Sciatic nerve (tissue), 2 donors: ENCODE results near the gene EIF3A. TPM values are rescaled to one million over a fixed set of nuclear protein-coding genes. Genes with fewer than 3 reads are reported as not detected.

Experiments used
- ATAC-seq: fragments of 200-7000 bp; cut with Tn5 transposase; one replicate; pipeline ENCODE4 v1.9.1; 2020; ENCODE audit warnings: mild to moderate bottlenecking, moderate library complexity
- DNase-seq: peaks from one replicate; pipeline ENCODE4 v3.0.0-alpha.2; 2020; ENCODE audit warnings: low spot score
- intact Hi-C: fragments of 100-400 bp; cut with DNase I; formaldehyde crosslinking; loops from one replicate; pipeline ENCODE4 v1.14.2; 2022
- total RNA-seq: library from RNA; stranded (reverse); fragmentation: NEBNext Ultra II Directional; extraction: Animal tissue kit (Norgen Biotek cat#: 25700); gene quantifications from one replicate; pipeline ENCODE4 v1.2.1, GENCODE V29; 2021
- donor health status: DM: no; HTN: no; CAD: no.
- donor health status: DM: no; HTN: no; CAD: no.

The EIF3A gene
- total RNA-seq, 1 donor from 2014 or later: 96.5 TPM

- intact Hi-C loops: no loop called here
- ATAC-seq (no peak), DNase-seq (no peak)
These were observed 54.1 kb downstream of the EIF3A start for GRCh38 chr10:119026301-119027110.

DNA sequence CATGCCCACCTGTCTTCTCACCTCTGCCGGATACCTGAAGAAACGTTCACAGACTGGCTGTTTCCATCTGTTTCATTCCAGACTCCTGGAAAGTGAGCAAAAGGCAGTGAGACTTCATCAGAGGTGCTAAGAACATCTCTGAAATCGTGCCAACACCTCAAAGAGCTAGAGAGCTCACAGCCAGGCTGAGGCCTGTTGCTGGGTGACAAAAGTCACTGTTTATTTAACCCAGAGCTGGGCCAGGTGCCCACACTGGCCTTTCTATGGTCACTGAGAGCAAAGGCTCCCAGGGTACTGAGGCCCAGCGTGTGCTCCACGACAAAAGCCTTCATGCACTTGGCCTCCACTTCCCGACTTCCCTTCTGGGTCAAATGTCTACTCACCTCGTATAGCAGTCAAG is 54.8 kb downstream of the EIF3A start:
- intact Hi-C loops: no loop called here
- DNase-seq (no peak), ATAC-seq (no peak)

- DNase-seq (no peak), ATAC-seq (no peak)
These were observed 55.3 kb downstream of the EIF3A start for GRCh38 chr10:119025336-119025735.

DNA sequence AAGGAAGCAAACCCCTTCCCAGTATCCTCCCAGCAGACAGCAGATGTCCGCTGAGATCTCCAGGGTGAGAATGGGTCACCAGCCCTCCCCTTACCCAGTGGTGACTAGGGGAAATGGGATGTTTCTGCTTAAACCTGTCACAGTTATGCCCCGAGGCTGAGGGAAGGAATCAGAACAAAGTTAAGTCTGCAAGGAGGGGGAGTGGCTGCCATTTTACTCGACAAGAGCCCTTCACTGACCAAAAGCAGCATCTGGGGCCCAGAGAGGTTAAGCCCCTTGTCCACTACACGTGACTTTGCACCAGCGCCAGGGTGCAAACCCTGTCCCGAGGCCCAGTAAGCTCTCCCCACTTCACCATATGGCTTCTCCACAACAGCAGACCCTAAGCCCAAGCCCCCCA is 55.7 kb downstream of the EIF3A start:
- ATAC-seq: no peak

More at GRCh38 chr10:119025336-119025735, 55.3 kb downstream of the EIF3A start:
- intact Hi-C loops: no loop called here

DNA sequence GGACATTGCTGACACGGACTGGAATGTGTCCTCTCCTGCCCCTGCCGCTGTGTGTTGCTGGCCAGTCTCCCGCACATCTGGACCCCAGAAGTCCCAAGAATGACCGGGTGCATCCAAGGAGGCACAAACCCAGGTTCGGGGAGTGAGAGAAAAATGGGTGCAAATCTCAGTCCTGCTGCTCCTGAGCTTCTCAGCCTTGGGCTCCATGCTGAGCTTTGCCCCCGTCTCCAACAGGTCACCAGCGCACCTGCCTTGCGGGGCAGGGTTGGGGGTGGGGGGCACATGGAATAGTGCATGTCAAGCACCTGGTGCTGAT is 57.1 kb downstream of the EIF3A start:
- DNase-seq: no peak
- no peak for ATAC-seq
- intact Hi-C loops: no loop called here

More for the DNA sequence above, 55.7 kb downstream of the EIF3A start:
- no peak for DNase-seq
- intact Hi-C loops: no loop called here

DNA sequence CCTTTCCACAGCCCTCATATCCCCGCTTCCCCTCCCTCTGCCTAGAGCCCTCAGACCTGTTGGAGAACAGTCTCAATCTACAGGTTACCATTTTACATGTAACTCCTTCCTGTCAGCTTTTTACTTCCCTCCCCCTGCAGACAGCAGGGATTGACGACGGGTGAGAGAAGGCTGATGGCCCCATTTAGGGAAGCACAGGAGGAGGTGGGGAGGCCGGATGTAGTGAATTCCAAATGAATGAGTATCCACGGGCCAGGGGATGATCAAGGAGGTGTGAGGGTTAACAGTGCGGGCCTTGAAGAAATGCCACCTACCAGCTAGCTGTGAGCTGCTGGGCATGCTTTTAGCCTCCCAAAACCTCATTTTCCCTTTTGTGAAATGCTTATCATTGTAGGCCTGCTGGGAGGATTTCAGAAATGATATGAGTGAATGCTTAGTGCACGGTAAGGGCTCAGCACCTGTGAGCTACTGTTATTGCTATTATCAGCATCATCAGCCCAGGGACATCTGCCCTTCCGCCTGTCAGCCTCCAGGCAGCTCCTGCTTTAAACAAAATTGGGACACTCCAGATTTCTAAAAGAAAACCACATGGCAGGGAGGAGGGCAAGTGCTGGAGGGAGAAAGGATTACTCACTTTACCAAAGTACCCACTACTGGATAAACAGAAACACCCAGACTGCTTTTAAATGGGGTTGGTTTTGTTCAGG is 57.6 kb downstream of the EIF3A start:
- ATAC-seq (no peak), DNase-seq (no peak)
- intact Hi-C loops: no loop called here

GRCh38 chr10:119020627-119020946 is 60.0 kb downstream of the EIF3A start:
- no peak for DNase-seq
- intact Hi-C loops: no loop called here
- peak; percentile 63 for ATAC-seq

DNA sequence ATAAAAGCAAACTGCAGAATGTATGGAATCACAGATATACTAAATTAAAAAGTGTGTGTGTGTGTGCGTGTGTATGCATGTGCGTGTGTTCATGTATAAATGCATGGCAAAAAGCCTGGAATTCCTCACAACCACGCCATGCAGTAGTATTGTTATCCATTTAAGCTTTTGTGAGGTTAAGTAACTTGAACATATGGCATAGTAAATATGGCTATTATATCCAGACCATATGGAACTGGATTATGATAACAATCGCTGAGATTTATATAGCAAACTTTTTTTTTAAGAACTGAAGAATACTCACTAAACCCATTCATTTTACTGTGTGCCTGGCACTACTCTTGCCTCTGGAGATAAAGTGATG is 73.4 kb downstream of the EIF3A start:
- DNase-seq (no peak), ATAC-seq (no peak)
- intact Hi-C loops: no loop called here

DNA sequence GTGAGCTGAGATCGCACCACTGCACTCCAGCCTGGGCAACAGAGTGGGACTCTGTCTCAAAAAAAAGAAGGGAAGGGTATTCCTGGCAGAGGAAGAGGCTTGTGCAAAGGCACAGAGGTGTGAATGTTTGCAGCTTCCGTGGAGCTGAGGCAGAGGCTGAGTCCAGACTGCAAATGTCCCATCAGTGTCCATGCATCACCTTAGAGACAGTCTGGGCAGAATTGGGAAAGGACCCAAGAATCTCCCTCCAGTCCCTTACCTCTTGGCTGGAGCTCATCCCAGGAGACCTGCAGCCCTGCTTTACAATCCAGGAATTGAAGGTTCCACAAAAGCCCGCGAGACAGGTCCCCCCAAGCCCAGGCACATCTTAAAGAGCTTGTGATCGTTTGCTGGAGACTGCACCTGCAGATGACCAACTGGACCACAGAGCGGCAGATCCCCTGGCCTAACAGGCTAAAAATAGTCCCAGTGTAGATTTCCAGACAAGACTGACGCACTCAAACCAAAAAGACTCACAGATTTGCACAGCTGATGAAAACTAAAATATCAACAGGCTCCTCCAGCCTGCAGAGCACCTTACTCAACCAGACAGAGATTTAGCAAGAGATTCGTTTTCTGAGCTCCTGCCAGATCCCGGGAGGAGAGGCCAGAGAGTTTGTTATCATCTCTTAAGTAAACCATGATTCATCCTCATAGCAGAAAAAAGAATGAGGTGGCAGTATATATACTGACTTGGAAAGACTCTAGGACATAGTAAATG is 74.0 kb downstream of the EIF3A start:
- peak; percentile 75 for DNase-seq
- ATAC-seq: peak; percentile 94
- intact Hi-C loops: no loop called here

DNA sequence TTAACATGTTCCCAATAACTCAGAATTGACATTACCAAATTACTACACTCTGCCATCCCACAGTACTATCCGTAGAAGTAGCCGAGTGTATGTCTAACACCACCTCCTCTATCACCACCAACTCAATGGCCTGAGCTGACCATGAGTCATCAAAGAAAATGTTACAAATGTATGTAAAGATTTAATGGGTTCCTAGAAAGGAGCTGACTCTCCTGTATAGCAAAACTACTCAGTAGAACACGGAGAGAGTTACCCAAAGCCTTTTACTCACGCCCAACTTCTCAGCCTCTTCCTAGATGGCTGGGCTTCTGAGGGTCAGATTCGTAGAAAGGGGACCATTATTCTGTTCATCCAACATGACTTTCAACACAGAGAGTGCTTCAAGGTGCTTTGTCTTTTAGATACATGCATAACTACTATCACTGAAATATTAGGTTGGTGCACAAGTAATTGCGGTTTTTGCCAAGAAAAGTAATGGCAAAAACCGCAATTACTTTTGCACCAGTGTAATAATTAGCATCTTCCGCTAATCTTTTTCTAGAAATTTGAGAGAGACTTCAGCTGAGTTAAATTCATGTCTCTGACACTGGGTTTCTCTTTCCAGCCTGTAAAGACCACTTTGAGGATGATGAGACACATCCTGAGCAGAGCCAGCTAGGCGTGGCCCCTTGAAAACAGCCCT is 75.1 kb downstream of the EIF3A start:
- ATAC-seq: no peak
- intact Hi-C loops: no loop called here
- no peak for DNase-seq

- DNase-seq (no peak), ATAC-seq (no peak)
- intact Hi-C loops: no loop called here
These were observed 76.9 kb downstream of the EIF3A start for GRCh38 chr10:119003572-119004289.

DNA sequence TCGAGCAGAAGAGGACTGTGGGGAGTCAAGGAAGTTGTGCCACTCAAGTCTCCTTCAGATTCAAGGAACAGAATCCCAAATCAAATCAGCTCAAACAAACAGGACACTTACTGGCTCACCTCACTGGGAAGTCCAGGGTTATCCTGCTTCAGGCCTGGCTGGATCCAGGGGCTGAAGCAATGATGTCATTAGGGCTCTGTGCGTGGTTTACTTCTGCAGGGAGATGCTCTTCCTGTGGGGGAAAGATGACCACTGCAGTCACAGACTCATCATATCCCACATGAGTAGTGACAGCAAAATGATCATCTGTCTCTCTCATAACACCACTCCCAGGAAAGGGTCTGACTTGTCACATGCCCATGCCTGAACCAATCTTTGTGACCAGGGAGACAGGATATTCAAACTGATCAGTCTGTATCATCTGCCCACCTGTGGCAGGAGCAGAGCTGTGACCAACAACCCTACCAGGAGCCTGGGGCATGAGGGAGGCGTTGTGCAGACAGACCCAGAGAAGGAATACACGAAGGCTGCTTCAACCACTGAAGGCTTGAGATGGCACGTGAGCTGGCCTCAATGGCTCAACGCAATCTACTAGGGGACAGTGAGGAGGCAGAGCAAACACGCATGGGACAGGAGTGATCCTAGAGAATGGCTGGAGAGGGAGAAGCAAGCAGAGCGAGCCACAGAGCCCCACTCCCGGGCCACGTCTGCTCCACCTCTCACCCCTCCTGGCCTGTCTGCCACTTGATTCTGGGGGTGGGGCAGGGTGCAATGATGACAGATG is 78.7 kb downstream of the EIF3A start:
- no peak for DNase-seq
- intact Hi-C loops: no loop called here

DNA sequence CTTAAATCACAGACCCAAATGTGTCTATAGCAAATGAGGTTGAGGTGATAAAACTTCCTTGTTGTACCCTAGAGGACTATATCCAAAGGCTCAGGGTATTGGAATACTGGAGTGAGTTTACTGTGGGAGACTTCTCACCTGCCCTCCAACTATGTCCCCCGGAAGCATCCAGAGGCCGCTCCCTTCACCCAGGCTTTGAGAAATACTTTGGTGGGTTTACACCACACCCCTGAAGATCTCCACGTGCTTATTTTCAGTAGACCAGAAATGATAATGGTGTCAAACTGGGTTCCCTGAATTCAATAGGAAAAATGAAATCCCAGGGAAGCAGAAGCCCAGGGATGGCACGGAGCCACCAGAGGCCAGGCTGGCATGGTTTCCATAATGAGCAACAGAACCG is 82.4 kb downstream of the EIF3A start:
- DNase-seq: no peak
- intact Hi-C loops: no loop called here
- ATAC-seq: no peak

More for the DNA sequence above, 78.7 kb downstream of the EIF3A start:
- ATAC-seq: no peak

DNA sequence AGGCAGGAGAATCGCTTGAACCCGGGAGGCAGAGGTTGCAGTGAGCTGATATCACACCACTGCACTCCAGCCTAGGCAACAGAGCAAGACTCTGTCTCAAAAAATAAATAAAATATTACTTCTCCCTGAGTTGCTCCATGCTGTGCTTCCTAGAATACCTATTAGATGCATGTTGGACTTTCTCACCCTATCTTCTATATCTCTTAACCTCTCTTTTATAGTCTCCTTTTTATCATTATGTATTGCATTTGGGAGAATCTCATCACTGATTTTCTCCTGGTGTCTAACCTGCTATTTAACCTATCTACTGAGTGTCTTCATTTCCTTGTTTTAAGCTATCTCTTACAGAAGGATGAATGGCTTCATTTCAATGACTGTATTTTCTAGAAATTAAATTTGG is 83.2 kb downstream of the EIF3A start:
- intact Hi-C loops: no loop called here
- no peak for DNase-seq
- ATAC-seq: no peak

DNA sequence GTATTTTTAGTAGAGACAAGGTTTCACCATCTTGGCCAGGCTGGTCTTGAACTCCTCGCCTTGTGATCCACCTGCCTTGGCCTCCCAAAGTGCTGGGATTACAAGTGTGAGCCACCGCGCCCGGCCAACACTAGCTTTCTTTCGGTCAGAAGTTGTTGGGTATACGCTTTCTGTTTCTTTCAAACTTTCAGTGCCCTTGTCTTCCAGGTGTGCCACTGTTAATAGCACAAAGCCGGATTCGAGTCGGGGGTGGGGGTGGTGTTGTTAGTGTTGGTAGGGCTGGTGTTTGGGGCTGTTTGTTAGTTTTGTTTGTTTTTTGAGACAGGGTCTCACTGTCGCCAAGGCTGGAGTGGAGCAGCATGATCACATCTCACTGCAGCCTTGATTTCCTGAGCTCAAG is 84.9 kb downstream of the EIF3A start:
- intact Hi-C loops: no loop called here
- no peak for DNase-seq
- ATAC-seq: no peak

GRCh38 chr10:118994321-118994720 is 86.3 kb downstream of the EIF3A start:
- ATAC-seq (no peak), DNase-seq (no peak)
- intact Hi-C loops: no loop called here

DNA sequence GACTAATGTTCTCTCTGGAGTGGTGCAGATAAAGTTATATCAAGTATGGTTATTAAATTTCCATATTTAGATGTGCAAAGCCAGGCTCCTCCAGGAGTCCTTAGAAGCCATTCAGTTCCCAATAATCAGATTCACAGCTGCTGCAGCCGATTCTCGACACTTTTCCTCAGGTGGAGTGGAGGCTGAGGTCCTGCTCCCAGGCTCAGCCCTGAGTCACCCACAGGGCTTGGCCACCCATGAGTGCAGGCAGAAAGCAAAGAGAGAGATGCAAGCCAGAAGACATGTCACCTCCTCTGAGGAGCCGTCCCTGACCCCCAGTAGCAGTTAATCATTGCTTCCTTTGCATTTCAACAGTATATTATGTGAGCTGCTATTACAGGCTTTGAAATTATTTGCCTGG is 87.4 kb downstream of the EIF3A start:
- intact Hi-C loops: no loop called here
- DNase-seq: no peak
- no peak for ATAC-seq

DNA sequence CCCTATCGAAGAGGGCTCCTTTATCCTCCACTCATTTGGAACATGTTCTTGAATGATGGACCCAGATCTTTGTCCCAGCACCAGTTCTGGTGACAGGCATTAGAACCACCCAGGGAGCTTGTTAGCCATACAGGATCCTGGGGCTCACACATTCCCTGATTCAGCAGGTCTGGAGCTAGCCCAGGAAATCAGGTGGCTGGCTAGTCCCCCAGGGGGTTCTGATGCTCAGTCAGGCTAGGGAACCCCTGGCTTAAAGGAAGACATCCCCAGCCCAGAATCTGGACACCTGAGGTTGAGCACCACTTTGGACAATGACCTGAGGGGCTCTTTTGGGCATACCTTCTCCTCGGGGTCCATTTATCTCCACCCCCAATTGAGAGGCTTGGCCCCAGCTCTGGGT is 88.1 kb downstream of the EIF3A start:
- intact Hi-C loops: no loop called here
- no peak for ATAC-seq
- no peak for DNase-seq
